Keratinocyte (primary cell): Measurements from ENCODE around the gene KLHL3. TPM values are rescaled to one million over a fixed set of nuclear protein-coding genes. Genes with fewer than 3 reads are reported as not detected.

ENCODE experiments used
- DNase-seq: peaks from one replicate; pipeline ENCODE4 v3.0.0-alpha.2; 2011; ENCODE audit warnings: low read depth, missing footprints, low spot score
- FAIRE-seq: peaks from 2 replicates; lab custom pipeline; 2011; peaks lifted over from hg19 to GRCh38; lab: Jason Lieb, UNC
- H2AFZ ChIP-seq: 2 replicates; pipeline ENCODE4 v1.6.0; 2012; ENCODE audit warnings: low read length, control low read depth, inconsistent platforms; ENCODE audit not compliant: control insufficient read depth
- H3K27ac ChIP-seq: 2 replicates; pipeline ENCODE4 v1.5.1; 2011; ENCODE audit warnings: low read length; ENCODE audit not compliant: control insufficient read depth, insufficient read depth
- H3K27me3 ChIP-seq: 3 replicates; pipeline ENCODE4 v1.6.0; 2011; ENCODE audit warnings: low read length; ENCODE audit not compliant: control insufficient read depth, insufficient read depth; ENCODE audit errors: extremely low read depth
- H3K36me3 ChIP-seq, 2 experiments: 2 replicates in 1 of 2; 3 replicates in 1 of 2; pipeline ENCODE4 v1.5.1; 2011; ENCODE audit warnings: low read length in 2 of 2, mild to moderate bottlenecking in 1 of 2; ENCODE audit not compliant: control insufficient read depth in 2 of 2, insufficient read depth in 2 of 2; ENCODE audit errors: extremely low read depth in 1 of 2
- H3K4me1 ChIP-seq: 3 replicates; pipeline ENCODE4 v1.5.1; 2011; ENCODE audit warnings: low read length; ENCODE audit not compliant: control insufficient read depth, insufficient read depth; ENCODE audit errors: extremely low read depth
- H3K4me2 ChIP-seq: 3 replicates; pipeline ENCODE4 v1.6.0; 2011; ENCODE audit warnings: low read depth, low read length; ENCODE audit not compliant: control insufficient read depth, insufficient read depth; ENCODE audit errors: extremely low read depth
- H3K4me3 ChIP-seq, 3 experiments: fragments of 200-600 bp in 1 of 3; sonication (generic) in 1 of 3; 2 replicates in 2 of 3; 3 replicates in 1 of 3; pipeline ENCODE4 v1.5.1; 2011 to 2016; ENCODE audit warnings: low read length in 3 of 3, mild to moderate bottlenecking in 3 of 3, control low read depth in 2 of 3, inconsistent platforms in 1 of 3, low read depth in 1 of 3, mixed read lengths in 1 of 3, mixed run types in 1 of 3, moderate library complexity in 1 of 3; ENCODE audit not compliant: control insufficient read depth in 2 of 3, insufficient read depth in 2 of 3; ENCODE audit errors: extremely low read depth in 1 of 3
- H3K79me2 ChIP-seq: 2 replicates; pipeline ENCODE4 v1.6.0; 2012; ENCODE audit warnings: low read length; ENCODE audit not compliant: control insufficient read depth, insufficient read depth
- H3K9ac ChIP-seq: 3 replicates; pipeline ENCODE4 v1.6.0; 2011; ENCODE audit warnings: low read length; ENCODE audit not compliant: control insufficient read depth, insufficient read depth; ENCODE audit errors: extremely low read depth
- H3K9me1 ChIP-seq: 3 replicates; pipeline ENCODE4 v1.6.0; 2011; ENCODE audit warnings: low read length; ENCODE audit not compliant: control insufficient read depth, insufficient read depth; ENCODE audit errors: extremely low read depth
- H3K9me3 ChIP-seq: 2 replicates; pipeline ENCODE4 v1.5.1; 2012; ENCODE audit warnings: low read depth, low read length; ENCODE audit not compliant: control insufficient read depth
- H4K20me1 ChIP-seq: 3 replicates; pipeline ENCODE4 v1.6.0; 2011; ENCODE audit warnings: low read length; ENCODE audit not compliant: control insufficient read depth, insufficient read depth; ENCODE audit errors: extremely low read depth
- EZH2 ChIP-seq: IDR thresholded peaks from one replicate; pipeline ENCODE4 v1.6.1; 2012; ENCODE audit warnings: inconsistent platforms, mild to moderate bottlenecking, low read length, moderate library complexity
- dilution Hi-C: fragments of 300-500 bp; cut with MboI; formaldehyde crosslinking; loops from one replicate; pipeline ENCODE4 v1.7.0; 2020; ENCODE audit warnings: low sequenced_read_pairs; ENCODE audit not compliant: extremely low pct_ligation_motif_present
- polyA plus RNA-seq, 5 experiments: library from polyadenylated mRNA; depleted of rRNA in 3 of 5; stranded (reverse) in 3 of 5; stranded (forward) in 1 of 5; unstranded in 1 of 5; fragments of >200 nt; gene quantifications; 1 replicate in 1 of 5; 2 replicates in 3 of 5; 3 replicates in 1 of 5; pipeline versions ENCODE4 v1.2.1 to v1.2.3, GENCODE V29; 2011 to 2012; ENCODE audit warnings: missing spikeins in 2 of 5, low read depth in 1 of 5, low replicate concordance in 1 of 5
- TF ChIP-seq, protein P1 (sequence below), 3 experiments: IDR thresholded peaks in 1 of 3; conservative IDR thresholded peaks in 1 of 3; optimal IDR thresholded peaks in 1 of 3; 2 replicates in 2 of 3; 3 replicates in 1 of 3; pipeline versions ENCODE3 to v1.5.1; 2011; ENCODE audit warnings: low read length in 3 of 3, mild to moderate bottlenecking in 3 of 3, moderate library complexity in 2 of 3, control low read depth in 1 of 3, inconsistent platforms in 1 of 3; ENCODE audit not compliant: insufficient read depth in 2 of 3; ENCODE audit errors: extremely low read depth in 1 of 3

KLHL3 gene
- polyA plus RNA-seq, 1 donor (not counting 4 experiments of a cell fraction or from before 2014, with no cell fraction given) = 2.5 TPM

DNA sequence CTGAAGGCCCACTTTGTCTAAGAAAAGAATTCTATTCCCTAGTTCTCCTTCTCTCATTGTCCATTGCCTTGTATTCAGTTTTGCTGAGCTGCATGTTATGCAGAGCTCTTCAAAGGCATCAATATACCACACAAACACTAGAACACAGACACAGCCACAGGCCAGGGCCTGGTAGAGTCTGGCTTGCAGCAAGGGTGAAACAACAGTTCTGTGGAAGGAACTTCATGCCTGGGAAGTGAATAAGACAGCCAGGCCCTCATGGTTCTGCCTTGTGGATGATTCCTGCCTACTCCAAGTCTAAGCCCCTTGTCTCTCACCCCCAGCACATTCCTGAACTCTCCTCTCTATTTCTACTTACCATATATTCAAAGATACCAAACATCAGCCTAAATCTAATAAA is 30.8 kb downstream of the KLHL3 start:
- Histone ChIP-seq H3K27ac (no peak overlapping the region), H3K27me3 (no peaks in the 10 kb centered on the region), H3K4me3 (no peak overlapping the region), H3K9me3 (no peaks in the 10 kb centered on the region), H2AFZ (no peak overlapping the region), H3K4me1 (no peaks in the 10 kb centered on the region), H3K36me3 (no peaks in the 10 kb centered on the region), H3K9me1 (no peaks in the 10 kb centered on the region), H3K9ac (no peak overlapping the region), H3K79me2 (no peaks in the 10 kb centered on the region), H4K20me1 (no peaks in the 10 kb centered on the region), H3K4me2 (no peak overlapping the region)
- DNase-seq = no peak
- dilution Hi-C loops = no loop called here
- FAIRE-seq = no peak
- TF ChIP-seq, protein P1, sequence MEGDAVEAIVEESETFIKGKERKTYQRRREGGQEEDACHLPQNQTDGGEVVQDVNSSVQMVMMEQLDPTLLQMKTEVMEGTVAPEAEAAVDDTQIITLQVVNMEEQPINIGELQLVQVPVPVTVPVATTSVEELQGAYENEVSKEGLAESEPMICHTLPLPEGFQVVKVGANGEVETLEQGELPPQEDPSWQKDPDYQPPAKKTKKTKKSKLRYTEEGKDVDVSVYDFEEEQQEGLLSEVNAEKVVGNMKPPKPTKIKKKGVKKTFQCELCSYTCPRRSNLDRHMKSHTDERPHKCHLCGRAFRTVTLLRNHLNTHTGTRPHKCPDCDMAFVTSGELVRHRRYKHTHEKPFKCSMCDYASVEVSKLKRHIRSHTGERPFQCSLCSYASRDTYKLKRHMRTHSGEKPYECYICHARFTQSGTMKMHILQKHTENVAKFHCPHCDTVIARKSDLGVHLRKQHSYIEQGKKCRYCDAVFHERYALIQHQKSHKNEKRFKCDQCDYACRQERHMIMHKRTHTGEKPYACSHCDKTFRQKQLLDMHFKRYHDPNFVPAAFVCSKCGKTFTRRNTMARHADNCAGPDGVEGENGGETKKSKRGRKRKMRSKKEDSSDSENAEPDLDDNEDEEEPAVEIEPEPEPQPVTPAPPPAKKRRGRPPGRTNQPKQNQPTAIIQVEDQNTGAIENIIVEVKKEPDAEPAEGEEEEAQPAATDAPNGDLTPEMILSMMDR (optimal IDR thresholded peaks at IDR 0.05 in 1 of 3, IDR thresholded peaks at IDR 0.05 in 1 of 3, conservative IDR thresholded peaks at IDR 0.05 in 1 of 3; ENCODE audit: extremely low read depth in 1 of 3, insufficient read depth in 2 of 3, low read length in 3 of 3) = no peak
- TF ChIP-seq EZH2 = no peak

DNA sequence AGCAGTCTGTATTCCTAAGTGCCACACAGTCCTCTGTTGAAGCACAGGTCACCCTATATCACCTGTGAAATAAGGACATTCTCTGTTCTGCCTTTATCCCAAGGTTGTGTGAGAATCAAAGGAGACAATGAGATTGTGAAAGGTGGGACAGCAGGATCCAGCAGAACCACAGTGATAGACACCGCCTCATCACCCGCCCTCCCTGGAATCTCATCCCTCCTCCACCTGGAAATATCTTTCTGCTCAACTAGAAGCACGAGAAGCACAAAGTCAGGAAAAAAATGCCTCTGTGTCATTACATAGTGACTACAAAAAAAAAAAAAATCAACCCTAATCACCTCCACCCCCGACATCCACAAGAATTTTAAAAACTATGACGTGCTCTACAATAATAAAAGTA is 32.3 kb downstream of the KLHL3 start:
- H3K9me1 ChIP-seq = no peaks in the 10 kb centered on the region
- no peak for FAIRE-seq
- no peaks in the 10 kb centered on the region for H3K27me3 ChIP-seq
- dilution Hi-C loops = no loop called here
- no peaks in the 10 kb centered on the region for H3K79me2 ChIP-seq
- H3K9ac ChIP-seq = no peak overlapping the region
- no peak overlapping the region for H3K4me3 ChIP-seq
- no peak for DNase-seq
- H3K9me3 ChIP-seq = no peaks in the 10 kb centered on the region
- H3K4me1 ChIP-seq = no peaks in the 10 kb centered on the region
- H3K4me2 ChIP-seq = no peak overlapping the region
- H3K27ac ChIP-seq = no peak overlapping the region
- H4K20me1 ChIP-seq = no peaks in the 10 kb centered on the region
- no peak for TF ChIP-seq EZH2
- TF ChIP-seq, protein P1 (optimal IDR thresholded peaks at IDR 0.05 in 1 of 3, IDR thresholded peaks at IDR 0.05 in 1 of 3, conservative IDR thresholded peaks at IDR 0.05 in 1 of 3; ENCODE audit: extremely low read depth in 1 of 3, insufficient read depth in 2 of 3, low read length in 3 of 3) = no peak
- no peaks in the 10 kb centered on the region for H3K36me3 ChIP-seq
- no peak overlapping the region for H2AFZ ChIP-seq
